ENCODE results near the gene THOP1. TPM values are rescaled to one million over a fixed set of nuclear protein-coding genes. Genes with fewer than 3 reads are reported as not detected.

Gene THOP1
- total RNA-seq, 1 donor from 2014 or later: 89.0 TPM

DNA sequence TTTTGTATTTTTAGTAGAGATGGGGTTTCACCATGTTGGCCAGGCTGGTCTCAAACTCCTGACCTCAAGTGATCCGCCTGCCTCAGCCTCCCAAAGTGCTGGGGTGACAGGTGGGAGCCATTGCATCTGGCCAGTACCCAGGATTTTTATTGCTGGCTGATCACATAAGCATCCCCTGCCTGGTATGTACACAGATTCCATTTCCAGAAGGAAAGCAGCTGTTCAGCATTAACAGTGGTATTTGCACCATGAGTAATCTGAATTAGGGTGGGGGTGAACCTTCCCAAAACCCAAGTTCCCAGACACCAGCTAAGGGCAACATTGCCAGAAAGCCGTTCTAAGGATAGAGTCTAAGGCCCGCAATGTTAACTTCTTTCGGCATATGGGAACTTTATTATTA, 63.3 kb downstream of the THOP1 start:
- no peak for DNase-seq (ENCODE audit: extremely low read depth, low read depth, low spot score)

DNA sequence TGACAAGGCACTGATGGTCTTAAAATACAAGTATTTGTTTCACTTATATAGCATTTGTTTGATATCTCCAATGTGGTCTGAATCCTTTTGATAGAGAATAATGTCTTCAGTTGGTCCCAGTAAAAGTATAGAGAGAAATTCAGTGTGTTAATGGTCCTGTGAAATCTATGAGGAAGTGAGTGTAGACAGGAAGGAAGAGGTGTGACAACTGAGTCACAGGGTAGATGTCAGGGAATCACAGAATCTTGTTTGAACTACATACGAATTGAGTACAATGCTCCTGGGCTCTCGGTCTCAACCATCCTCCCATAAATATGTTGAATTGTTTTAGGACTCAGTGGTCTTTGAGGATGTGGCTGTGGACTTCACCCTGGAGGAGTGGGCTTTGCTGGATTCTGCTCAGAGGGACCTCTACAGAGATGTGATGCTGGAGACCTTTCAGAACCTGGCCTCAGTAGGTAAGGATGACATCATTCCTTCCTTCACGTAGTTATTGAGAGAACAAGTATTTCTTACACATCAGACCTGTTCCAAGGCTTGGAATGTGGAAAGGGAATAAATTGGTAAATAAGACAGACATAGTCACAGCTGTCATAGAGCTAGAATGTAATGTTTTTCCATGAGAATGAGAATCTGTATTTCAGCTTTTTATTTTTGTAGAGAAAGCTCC, 65.1 kb downstream of the THOP1 start:
- DNase-seq (ENCODE audit: extremely low read depth, low read depth, low spot score): no peak

DNA sequence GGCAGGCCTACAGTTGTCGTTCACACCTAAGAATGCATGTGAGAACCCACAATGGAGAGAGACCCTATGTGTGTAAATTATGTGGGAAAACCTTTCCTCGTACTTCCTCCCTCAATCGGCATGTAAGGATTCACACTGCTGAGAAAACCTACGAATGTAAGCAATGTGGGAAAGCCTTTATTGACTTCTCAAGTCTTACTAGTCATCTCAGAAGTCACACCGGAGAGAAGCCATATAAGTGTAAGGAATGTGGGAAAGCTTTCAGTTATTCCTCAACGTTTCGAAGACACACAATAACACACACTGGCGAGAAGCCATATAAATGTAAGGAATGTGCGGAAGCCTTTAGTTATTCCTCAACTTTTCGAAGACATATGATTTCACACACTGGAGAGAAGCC, 67.3 kb downstream of the THOP1 start:
- DNase-seq (ENCODE audit: extremely low read depth, low read depth, low spot score): no peak

DNA sequence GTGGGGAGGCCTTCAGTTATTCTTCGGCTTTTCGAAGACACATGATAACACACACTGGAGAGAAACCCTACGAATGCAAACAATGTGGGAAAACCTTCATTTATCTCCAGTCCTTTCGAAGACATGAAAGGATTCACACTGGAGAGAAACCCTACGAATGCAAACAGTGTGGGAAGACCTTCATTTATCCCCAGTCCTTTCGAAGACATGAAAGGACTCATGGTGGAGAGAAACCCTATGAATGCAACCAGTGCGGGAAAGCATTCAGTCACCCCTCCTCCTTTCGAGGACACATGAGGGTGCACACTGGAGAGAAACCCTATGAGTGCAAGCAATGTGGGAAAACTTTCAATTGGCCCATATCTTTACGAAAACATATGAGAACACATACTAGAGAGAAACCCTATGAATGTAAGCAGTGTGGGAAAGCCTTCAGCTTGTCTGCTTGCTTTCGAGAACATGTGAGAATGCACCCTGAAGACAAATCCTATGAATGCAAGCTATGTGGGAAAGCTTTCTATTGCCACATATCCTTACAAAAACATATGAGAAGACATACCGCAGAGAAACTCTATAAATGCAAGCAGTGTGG, 67.8 kb downstream of the THOP1 start:
- DNase-seq (ENCODE audit: extremely low read depth, low read depth, low spot score): no peak

DNA sequence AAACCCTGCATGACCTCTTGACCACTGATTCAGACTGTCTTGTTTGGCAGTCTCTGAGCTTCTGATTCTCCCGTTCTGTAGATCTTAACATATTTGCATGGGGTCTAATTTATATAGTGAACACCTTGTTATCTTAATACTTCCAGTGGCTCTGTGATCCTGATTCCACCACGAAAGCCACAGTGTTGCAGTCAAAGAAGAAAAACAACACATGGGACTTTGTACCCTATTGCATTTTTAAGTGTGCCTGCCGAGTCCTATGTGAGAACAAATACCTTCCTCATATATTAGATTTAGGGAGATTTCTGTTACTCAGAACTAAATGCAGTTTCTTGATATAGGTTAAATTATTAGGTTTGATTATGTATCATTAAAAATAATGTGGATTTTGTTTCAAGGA, 69.5 kb downstream of the THOP1 start:
- no peak for DNase-seq (ENCODE audit: extremely low read depth, low read depth, low spot score)

DNA sequence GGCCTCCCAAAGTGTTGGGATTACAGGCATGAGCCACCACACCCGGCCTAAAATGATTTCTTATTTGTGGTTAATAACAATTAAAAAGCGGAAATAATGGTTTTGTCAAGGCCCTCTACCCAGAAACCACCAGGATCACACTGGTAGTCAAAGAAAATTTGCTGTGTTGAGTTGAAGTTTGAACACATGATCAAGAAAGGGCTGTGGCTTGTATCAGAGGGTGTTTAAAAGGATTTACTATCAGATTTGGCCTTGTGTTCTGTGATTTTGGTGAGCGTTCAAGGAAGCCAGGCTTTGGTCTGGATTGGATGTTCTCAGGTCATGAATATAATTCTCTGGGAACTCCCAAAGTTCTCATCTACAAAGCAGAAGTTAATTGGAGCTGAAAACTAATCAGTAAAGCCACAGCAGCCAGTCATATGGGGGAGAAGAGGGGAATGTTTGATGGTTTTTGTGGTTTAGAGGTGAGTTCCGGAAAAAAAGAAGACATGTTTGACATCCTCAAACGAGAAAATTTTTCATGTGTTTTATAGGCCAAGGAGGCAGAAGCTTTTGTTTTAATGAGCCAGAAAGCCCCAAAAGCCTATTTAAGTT, 71.3 kb downstream of the THOP1 start:
- DNase-seq (ENCODE audit: extremely low read depth, low read depth, low spot score): no peak

DNA sequence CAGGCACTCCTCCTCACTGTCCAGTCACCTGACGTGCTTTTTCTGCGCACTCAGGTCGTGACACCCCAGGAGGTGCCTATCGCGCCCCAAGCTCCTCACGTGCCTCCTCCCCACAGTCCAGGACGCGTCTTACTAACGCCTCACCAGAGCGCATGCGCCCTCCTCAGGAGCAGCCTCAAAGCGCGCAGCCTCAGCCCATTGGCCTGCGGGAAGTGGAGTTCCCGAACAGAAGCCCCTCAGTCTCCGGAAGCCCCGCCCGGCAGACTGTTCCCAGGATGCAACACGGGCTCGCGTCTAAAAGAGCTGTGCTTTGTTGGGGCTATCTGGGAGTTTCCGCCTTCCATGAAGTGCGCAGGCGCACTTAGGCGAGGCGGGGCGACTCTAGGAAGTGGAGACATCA, 73.6 kb downstream of the THOP1 start:
- no peak for DNase-seq (ENCODE audit: extremely low read depth, low read depth, low spot score)

DNA sequence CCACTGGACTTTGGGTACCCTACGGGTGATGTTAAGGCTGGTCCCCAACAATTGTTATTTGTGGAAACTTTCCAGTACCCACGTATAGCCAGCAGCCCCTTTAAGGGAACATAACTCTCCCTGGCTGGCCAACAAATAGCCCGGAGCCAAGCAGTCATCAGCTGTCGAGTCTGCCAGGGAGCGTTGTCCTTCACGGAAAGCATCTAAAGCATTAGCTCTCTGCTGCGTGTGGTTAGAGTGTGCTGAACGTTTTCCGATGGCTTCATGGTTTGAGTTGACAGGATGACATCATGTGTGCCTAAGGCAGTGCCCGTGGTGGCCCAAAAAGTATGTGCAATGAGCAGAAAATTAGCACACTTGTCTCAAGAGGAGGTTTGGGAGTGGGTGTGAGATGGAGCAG, 78.5 kb downstream of the THOP1 start:
- DNase-seq (ENCODE audit: extremely low read depth, low read depth, low spot score): no peak

Other genes starting within 250 kb of the THOP1 start
- gene GNG7, start 82.8 kb upstream of the THOP1 start, total RNA-seq: 0.19 and 1.3 TPM in 2 replicates
- gene DIRAS1, start 64.1 kb upstream of the THOP1 start, total RNA-seq: 0.47 and 3.1 TPM in 2 replicates
- gene SLC39A3, start 45.5 kb upstream of the THOP1 start, total RNA-seq: 30.2 and 36.5 TPM in 2 replicates
- 75.1 and 80.2 TPM in 2 replicates for gene SGTA, start 2.2 kb upstream of the THOP1 start, total RNA-seq
- 2.7 and 5.4 TPM in 2 replicates for gene ZNF554, start 34.4 kb downstream of the THOP1 start, total RNA-seq
- gene ZNF555, start 56.0 kb downstream of the THOP1 start, total RNA-seq: 5.8 and 9.1 TPM in 2 replicates
- not detected in 2 replicates for gene ZNF556, start 81.8 kb downstream of the THOP1 start, total RNA-seq
- gene ZNF57, start 115.4 kb downstream of the THOP1 start, total RNA-seq: 2.1 and 5.8 TPM in 2 replicates
- 2.7 and 3.4 TPM in 2 replicates for gene ZNF77, start 159.5 kb downstream of the THOP1 start, total RNA-seq
- 0.58 and 0.88 TPM in 2 replicates for gene TLE6, start 192.1 kb downstream of the THOP1 start, total RNA-seq
- 20.8 and 32.8 TPM in 2 replicates for gene TLE2, start 243.8 kb downstream of the THOP1 start, total RNA-seq